KOPT-K1 (cell line): Measurements from ENCODE around the gene EPHB3.

ENCODE experiments used
- H3K27ac ChIP-seq: fragments of 200-600 bp; sonication (generic); 2 replicates; pipeline ENCODE4 v1.5.1; 2016; ENCODE audit warnings: antibody characterized with exemption, mild to moderate bottlenecking, low read depth, low read length; ENCODE audit not compliant: poor library complexity, severe bottlenecking
- H3K36me3 ChIP-seq: fragments of 200-600 bp; sonication (generic); 2 replicates; pipeline ENCODE4 v1.5.1; 2017; ENCODE audit warnings: antibody characterized with exemption, mild to moderate bottlenecking, low read length, moderate library complexity; ENCODE audit not compliant: insufficient read depth
- H3K9me3 ChIP-seq: fragments of 200-600 bp; sonication (generic); 2 replicates; pipeline ENCODE4 v1.5.1; 2017; ENCODE audit warnings: antibody characterized with exemption, low read length, mild to moderate bottlenecking; ENCODE audit not compliant: insufficient read depth, poor library complexity, severe bottlenecking

EPHB3 gene

DNA sequence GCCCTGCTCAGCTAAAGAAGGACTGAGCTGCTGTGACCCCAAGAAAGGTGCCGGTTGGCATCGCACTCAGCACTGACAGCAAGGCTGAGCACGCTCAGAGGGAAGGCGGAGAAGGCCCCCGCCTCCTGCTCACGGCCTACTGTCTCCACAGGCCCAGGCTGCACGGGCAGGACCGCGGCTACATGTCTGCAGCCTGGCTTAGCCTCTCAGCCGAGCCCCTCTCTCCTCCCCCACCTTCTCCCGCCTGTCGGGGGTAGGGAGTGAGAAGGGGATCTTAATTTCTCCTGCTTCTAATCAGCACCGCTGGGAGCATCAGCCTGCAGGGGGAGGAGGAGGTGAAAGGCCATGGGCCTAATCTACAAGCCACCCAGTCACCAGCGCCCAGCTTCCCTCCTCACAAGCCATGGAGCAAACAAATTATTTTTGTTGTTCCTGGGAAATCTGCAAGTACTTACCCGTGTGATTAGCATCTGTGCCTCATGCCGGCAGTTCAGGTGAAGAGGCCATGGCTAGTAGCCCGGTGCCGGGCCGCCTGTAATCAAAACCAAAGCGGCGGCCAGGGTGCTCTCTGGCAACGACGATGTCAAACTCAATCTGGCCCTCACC lies 68.1 kb downstream of the EPHB3 start:
- H3K36me3 ChIP-seq, result no peaks in the 10 kb centered on the region
- H3K27ac ChIP-seq, result no peak overlapping the region

DNA sequence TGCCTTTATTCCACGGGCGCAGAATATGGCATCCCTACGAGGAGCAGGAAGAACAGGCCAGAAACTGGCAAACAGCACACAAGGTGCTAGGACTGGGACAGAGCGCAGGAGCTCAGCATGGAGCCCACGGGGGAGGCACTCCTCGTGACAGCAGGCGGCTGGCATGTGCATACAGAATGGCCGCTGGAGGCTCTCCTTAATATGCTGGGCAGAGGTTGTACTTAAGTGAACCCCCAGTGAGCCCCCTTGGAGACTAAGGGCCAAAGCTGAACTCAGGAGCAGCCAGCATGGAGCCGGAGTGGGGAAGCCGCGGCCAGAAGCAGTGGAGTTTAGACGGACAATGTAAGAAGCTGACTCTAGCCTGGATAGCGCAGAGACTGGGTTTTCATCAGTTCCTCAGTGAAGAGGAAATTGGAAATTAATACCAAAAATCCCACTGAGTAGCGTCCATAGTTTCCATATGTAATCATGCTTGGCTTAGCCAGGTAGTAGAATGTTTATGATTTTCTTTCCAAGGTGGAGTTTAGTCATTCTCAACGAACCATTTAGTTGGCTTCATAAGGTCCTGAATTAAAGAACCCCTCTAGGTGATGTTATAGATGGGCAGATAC lies 69.4 kb downstream of the EPHB3 start:
- Histone ChIP-seq H3K9me3 (no peaks in the 10 kb centered on the region), H3K36me3 (no peaks in the 10 kb centered on the region), H3K27ac (no peak overlapping the region)

More for the DNA sequence above, 68.1 kb downstream of the EPHB3 start:
- H3K9me3 ChIP-seq, result no peaks in the 10 kb centered on the region

DNA sequence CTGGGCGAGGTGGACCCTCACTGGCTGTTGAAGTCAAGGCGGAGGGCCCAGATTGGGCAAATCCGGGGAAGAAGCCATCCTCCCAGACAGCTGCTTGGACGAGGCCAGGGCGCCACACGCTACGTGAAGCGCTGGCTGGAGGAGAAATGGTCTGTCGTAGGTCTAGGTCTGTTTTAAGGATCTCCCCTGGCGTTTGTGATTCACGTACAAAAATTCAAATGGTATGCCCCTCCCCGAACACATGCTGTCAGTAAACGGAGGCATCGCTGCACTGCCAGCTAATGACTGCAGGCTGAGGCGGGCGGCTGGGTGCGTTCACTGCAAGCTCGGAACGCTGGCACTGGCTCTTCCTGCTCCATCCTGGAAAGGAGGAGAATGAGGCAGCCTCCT lies 69.9 kb downstream of the EPHB3 start:
- Histone ChIP-seq H3K27ac (no peak overlapping the region), H3K36me3 (no peaks in the 10 kb centered on the region), H3K9me3 (no peaks in the 10 kb centered on the region)
